Left ventricle myocardium inferior (tissue), 1 donor: Measurements from ENCODE around the gene TMEM117. TPM values are rescaled to one million over a fixed set of nuclear protein-coding genes. Genes with fewer than 3 reads are reported as not detected.

Source experiments
- DNase-seq: peaks from one replicate; pipeline ENCODE4 v3.0.0-alpha.2; 2020
- H3K27ac ChIP-seq: fragments of 200-600 bp; replicated peaks from 2 replicates; pipeline ENCODE4 v1.8.0; 2021
- H3K27me3 ChIP-seq: fragments of 200-600 bp; 2 replicates; pipeline ENCODE4 v1.8.0; 2021; ENCODE audit warnings: low read depth
- H3K36me3 ChIP-seq: fragments of 200-600 bp; 2 replicates; pipeline ENCODE4 v1.8.0; 2021
- H3K4me1 ChIP-seq: fragments of 200-600 bp; 2 replicates; pipeline ENCODE4 v1.8.0; 2021
- H3K4me3 ChIP-seq: fragments of 200-600 bp; 2 replicates; pipeline ENCODE4 v1.8.0; 2021; ENCODE audit warnings: mild to moderate bottlenecking, moderate library complexity
- H3K9me3 ChIP-seq: fragments of 200-600 bp; replicated peaks from 2 replicates; pipeline ENCODE4 v1.8.0; 2021
- CTCF ChIP-seq: fragments of 200-600 bp; IDR thresholded peaks from 2 replicates; pipeline ENCODE4 v1.8.0; 2021; ENCODE audit warnings: antibody characterized with exemption, mild to moderate bottlenecking, borderline replicate concordance
- intact Hi-C: fragments of 100-400 bp; cut with micrococcal nuclease; formaldehyde crosslinking; loops from one replicate; pipeline ENCODE4 v1.11.0; 2022
- total RNA-seq: library from RNA; stranded (reverse); fragmentation: NEBNext Ultra II Directional; extraction: Animal tissue kit (Norgen Biotek cat#: 25700); gene quantifications from one replicate; pipeline ENCODE4 v1.2.1, GENCODE V29; 2021
- donor health status: DM: no; HTN: yes; CAD: no; lungs with severe emphysema.

TMEM117 gene
- total RNA-seq, 1 donor from 2014 or later, result 6.7 TPM

GRCh38 chr12:43898474-43898873, 62.6 kb downstream of the TMEM117 start:
- TF ChIP-seq CTCF, result no peak
- Histone ChIP-seq H3K27ac (no peak overlapping the region), H3K4me3 (no peak overlapping the region), H3K36me3 (no peaks in the 10 kb centered on the region), H3K27me3 (no peaks in the 10 kb centered on the region), H3K9me3 (no peaks in the 10 kb centered on the region), H3K4me1 (peaks cover 6% of the 10 kb centered on the region)
- no peak for DNase-seq
- intact Hi-C loops, result no loop called here

GRCh38 chr12:43899574-43899973, 63.7 kb downstream of the TMEM117 start:
- Histone ChIP-seq H3K4me3 (no peak overlapping the region), H3K27ac (no peak overlapping the region), H3K27me3 (no peaks in the 10 kb centered on the region), H3K36me3 (no peaks in the 10 kb centered on the region), H3K4me1 (peaks cover 6% of the 10 kb centered on the region), H3K9me3 (no peaks in the 10 kb centered on the region)
- TF ChIP-seq CTCF, result no peak
- no peak for DNase-seq
- intact Hi-C loops, result no loop called here

GRCh38 chr12:43903686-43904085, 67.8 kb downstream of the TMEM117 start:
- no peaks in the 10 kb centered on the region for H3K36me3 ChIP-seq
- intact Hi-C loops, result no loop called here
- no peaks in the 10 kb centered on the region for H3K9me3 ChIP-seq
- H3K27ac ChIP-seq, result no peak overlapping the region
- H3K27me3 ChIP-seq, result no peaks in the 10 kb centered on the region
- H3K4me3 ChIP-seq, result no peak overlapping the region
- no peak for TF ChIP-seq CTCF
- DNase-seq, result no peak
- H3K4me1 ChIP-seq, result peaks cover under 1% of the 10 kb centered on the region

- Histone ChIP-seq H3K4me1 (peaks cover 6% of the 10 kb centered on the region), H3K4me3 (no peak overlapping the region), H3K27me3 (no peaks in the 10 kb centered on the region), H3K36me3 (no peaks in the 10 kb centered on the region), H3K9me3 (no peaks in the 10 kb centered on the region), H3K27ac (no peak overlapping the region)
- intact Hi-C loops, result no loop called here
- no peak for DNase-seq
- no peak for TF ChIP-seq CTCF
These were observed 77.0 kb downstream of the TMEM117 start for GRCh38 chr12:43912859-43913258.

GRCh38 chr12:43914391-43914790, 78.5 kb downstream of the TMEM117 start:
- Histone ChIP-seq H3K9me3 (no peaks in the 10 kb centered on the region), H3K27me3 (no peaks in the 10 kb centered on the region), H3K4me3 (no peak overlapping the region), H3K4me1 (peaks cover 17% of the 10 kb centered on the region), H3K36me3 (no peaks in the 10 kb centered on the region), H3K27ac (no peak overlapping the region)
- intact Hi-C loops, result no loop called here
- no peak for TF ChIP-seq CTCF
- no peak for DNase-seq
